Measurements from ENCODE around the gene ARHGAP32. TPM values are rescaled to one million over a fixed set of nuclear protein-coding genes. Genes with fewer than 3 reads are reported as not detected.

Gene ARHGAP32
- total RNA-seq, 1 donor from 2014 or later = 4.2 TPM

- H3K4me3 ChIP-seq (ENCODE audit: low read depth, low read length) = no peak overlapping the region
- TF ChIP-seq CTCF (conservative IDR thresholded peaks at IDR 0.05; ENCODE audit: low read depth, low read length) = no peak
- DNase-seq (ENCODE audit: low read depth) = no peak
Measured at GRCh38 chr11:129226207-129226798, 34.2 kb upstream of the ARHGAP32 start.

GRCh38 chr11:129225190-129225589, 33.1 kb upstream of the ARHGAP32 start:
- no peak for DNase-seq (ENCODE audit: low read depth)
- TF ChIP-seq CTCF (conservative IDR thresholded peaks at IDR 0.05; ENCODE audit: low read depth, low read length) = no peak
- H3K4me3 ChIP-seq (ENCODE audit: low read depth, low read length) = no peak overlapping the region

- no peak overlapping the region for H3K4me3 ChIP-seq (ENCODE audit: low read depth, low read length)
- DNase-seq (ENCODE audit: low read depth) = no peak
- TF ChIP-seq CTCF (conservative IDR thresholded peaks at IDR 0.05; ENCODE audit: low read depth, low read length) = no peak
Measured at GRCh38 chr11:129224538-129224937, 32.4 kb upstream of the ARHGAP32 start.

GRCh38 chr11:129223701-129224149, 31.6 kb upstream of the ARHGAP32 start:
- H3K4me3 ChIP-seq (ENCODE audit: low read depth, low read length) = no peak overlapping the region
- no peak for DNase-seq (ENCODE audit: low read depth)
- no peak for TF ChIP-seq CTCF (conservative IDR thresholded peaks at IDR 0.05; ENCODE audit: low read depth, low read length)

GRCh38 chr11:129223260-129223659, 31.1 kb upstream of the ARHGAP32 start:
- no peak for TF ChIP-seq CTCF (conservative IDR thresholded peaks at IDR 0.05; ENCODE audit: low read depth, low read length)
- H3K4me3 ChIP-seq (ENCODE audit: low read depth, low read length) = no peak overlapping the region
- no peak for DNase-seq (ENCODE audit: low read depth)

- H3K4me3 ChIP-seq (ENCODE audit: low read depth, low read length) = no peak overlapping the region
- no peak for TF ChIP-seq CTCF (conservative IDR thresholded peaks at IDR 0.05; ENCODE audit: low read depth, low read length)
- no peak for DNase-seq (ENCODE audit: low read depth)
Measured at GRCh38 chr11:129222158-129222557, 30.0 kb upstream of the ARHGAP32 start.

Data from epithelial cell of proximal tubule (primary cell).